Thyroid gland (tissue), 4 donors: ENCODE data around the gene RNF217.

Experiments
- CTCF ChIP-seq, 6 experiments: fragments of 200-600 bp in 3 of 6; fragments of 450-650 bp in 3 of 6; sonication (generic) in 3 of 6; IDR thresholded peaks; one replicate each; pipeline ENCODE4 v1.5.1; 2016 to 2019; ENCODE audit warnings: antibody characterized with exemption in 6 of 6, mild to moderate bottlenecking in 2 of 6, inconsistent platforms in 1 of 6, moderate library complexity in 1 of 6
- POLR2A ChIP-seq, 2 donors: fragments of 450-650 bp; IDR thresholded peaks; one replicate each; pipeline ENCODE4 v1.6.1; 2017; ENCODE audit warnings: antibody characterized with exemption in 2 of 2, mild to moderate bottlenecking in 2 of 2, moderate library complexity in 1 of 2

GRCh38 chr6:125077453-125077852, 115.2 kb downstream of the RNF217 start:
- TF ChIP-seq CTCF (IDR thresholded peaks at IDR 0.05), result no peak
- TF ChIP-seq POLR2A (IDR thresholded peaks at IDR 0.05), result no peak
